ENCODE results near the gene FAM227B.
A peak's percentile ranks its signal among the peaks of the same experiment; 100 is the strongest.
"Not testable (repeated sequence)": the region's sequence is repeated elsewhere in the genome, so short reads cannot be mapped to it uniquely, and the experiment has no call there.

FAM227B gene, protein sequence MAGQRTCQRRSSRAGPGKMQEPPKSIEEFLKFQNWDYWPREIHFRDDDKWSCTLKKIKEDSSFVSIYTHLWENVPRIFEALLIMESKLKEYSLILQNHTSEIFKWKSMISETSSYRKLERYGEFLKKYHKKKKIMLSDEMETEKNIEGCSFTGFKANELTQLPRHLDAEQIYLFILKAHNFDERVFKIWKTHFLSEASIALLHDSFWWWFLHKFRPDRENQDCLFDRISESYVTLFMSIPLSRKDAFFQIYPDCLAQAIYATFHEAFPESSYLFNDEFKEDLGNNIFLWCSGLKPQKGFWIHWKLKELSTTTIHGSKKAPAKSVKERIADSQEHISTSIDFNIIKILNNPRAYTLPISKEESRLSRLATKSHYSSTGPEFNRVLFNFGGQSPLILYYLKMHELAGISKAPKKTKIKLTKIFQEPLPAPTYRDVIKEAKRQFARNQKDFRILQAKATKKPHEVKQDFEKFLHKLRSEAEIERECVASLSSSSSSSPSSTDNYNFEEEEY

DNA sequence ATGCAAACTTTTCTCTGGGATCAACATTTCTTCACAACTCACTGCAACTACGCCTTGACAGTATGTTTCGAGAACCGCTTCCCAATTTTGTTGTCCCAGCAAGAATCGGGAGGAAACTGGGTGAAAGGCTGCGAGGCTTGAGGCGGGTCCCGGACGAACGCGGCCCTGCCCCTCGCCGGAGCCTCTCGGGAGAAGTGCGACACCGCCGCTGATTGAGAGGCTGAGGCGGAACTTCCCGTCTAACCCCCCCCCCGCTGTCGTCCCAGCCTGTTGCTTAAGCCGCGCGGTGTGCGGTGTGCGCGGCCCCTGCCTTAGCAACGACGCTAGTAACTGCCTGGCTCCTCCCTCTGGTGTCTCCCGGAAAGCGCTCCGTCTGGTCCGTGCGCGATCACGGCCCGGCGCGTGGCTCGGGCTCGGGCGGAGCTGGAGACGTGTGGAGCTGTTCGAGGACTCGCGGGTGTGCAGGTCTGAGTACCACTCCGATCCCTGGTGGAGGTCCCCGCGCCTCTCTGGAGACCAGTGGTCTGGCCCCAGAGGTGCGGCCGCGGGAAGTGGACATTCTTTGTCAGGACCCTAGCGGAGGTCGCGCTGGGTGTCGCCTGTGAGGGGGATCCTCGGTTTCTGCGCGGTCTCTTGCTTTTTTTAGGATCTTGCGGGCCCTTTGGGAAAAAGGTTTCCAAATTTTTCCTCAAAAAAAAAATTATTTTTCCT lies at the start of gene FAM227B, which contains the start of gene DTWD1:
Gene FAM227B (minus strand): TSS at position 161 of the 711 bp plus-strand sequence. CDS start 5,647 bp downstream, outside the sequence.
Gene DTWD1 (plus strand): TSS at position 391 of the 711 bp plus-strand sequence. CDS start 4,120 bp downstream, outside the sequence.
- DNase-seq (ENCODE audit: insufficient read length, low spot score) (peak; percentile 66), FAIRE-seq (peak; percentile 96)
- TF ChIP-seq POLR2A (IDR thresholded peaks at IDR 0.05; ENCODE audit: low read depth, low read length): peak; percentile 92

DNA sequence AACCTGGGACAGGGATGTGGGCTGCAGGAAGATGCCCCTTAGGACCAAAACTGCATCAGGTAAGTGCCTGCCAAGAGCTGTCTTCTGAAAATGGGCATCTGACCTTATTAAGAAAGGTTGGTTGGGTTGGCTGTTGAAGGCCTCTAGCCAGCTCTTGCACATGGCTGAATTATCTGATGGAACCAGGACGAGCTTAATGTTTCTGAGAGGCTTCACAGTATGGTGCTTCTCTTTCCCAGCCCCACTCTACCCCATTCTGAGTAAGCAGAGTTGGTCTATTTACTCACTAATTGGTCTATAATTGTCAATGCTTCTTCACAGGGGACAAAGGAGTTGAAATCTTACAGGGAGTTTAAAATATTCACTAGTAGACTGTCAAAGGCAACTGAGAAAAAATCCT lies 48.7 kb upstream of the FAM227B start:
- DNase-seq (ENCODE audit: insufficient read length, low spot score) (no peak), FAIRE-seq (no peak)
- no peak for TF ChIP-seq POLR2A (IDR thresholded peaks at IDR 0.05; ENCODE audit: low read depth, low read length)

DNA sequence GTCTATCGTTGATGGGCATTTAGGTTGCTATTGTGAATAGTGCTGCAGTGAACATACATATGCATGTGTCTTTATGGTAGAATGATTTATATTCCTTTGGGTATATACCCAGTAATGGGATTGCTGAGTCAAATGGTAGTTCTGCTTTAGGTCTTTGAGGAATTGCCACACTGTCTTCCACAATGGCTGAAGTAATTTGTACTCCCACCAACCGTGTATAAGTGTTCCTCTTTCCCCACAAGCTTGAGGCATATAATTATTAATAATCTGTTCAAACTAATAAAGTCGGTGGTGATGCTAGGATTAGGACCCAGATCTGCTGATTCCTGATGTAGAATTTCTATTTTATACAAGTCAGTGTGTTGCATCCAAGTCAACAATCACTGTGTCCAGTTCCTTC lies 45.9 kb upstream of the FAM227B start:
- not testable (repeated sequence) for DNase-seq (ENCODE audit: insufficient read length, low spot score); FAIRE-seq

GRCh38 chr15:49664716-49665115 lies 44.1 kb upstream of the FAM227B start:
- FAIRE-seq: no peak
- TF ChIP-seq POLR2A (IDR thresholded peaks at IDR 0.05; ENCODE audit: low read depth, low read length): no peak
- DNase-seq (ENCODE audit: insufficient read length, low spot score): no peak

GRCh38 chr15:49656734-49657133 lies 36.1 kb upstream of the FAM227B start:
- no peak for TF ChIP-seq POLR2A (IDR thresholded peaks at IDR 0.05; ENCODE audit: low read depth, low read length)
- no peak for DNase-seq (ENCODE audit: insufficient read length, low spot score)
- FAIRE-seq: no peak

- FAIRE-seq (no peak), DNase-seq (ENCODE audit: insufficient read length, low spot score) (no peak)
- TF ChIP-seq POLR2A (IDR thresholded peaks at IDR 0.05; ENCODE audit: low read depth, low read length): no peak
Observed at GRCh38 chr15:49652922-49653321, 32.3 kb upstream of the FAM227B start.

- FAIRE-seq (no peak), DNase-seq (ENCODE audit: insufficient read length, low spot score) (no peak)
- no peak for TF ChIP-seq POLR2A (IDR thresholded peaks at IDR 0.05; ENCODE audit: low read depth, low read length)
Observed at GRCh38 chr15:49650676-49651075, 30.1 kb upstream of the FAM227B start.

DNA sequence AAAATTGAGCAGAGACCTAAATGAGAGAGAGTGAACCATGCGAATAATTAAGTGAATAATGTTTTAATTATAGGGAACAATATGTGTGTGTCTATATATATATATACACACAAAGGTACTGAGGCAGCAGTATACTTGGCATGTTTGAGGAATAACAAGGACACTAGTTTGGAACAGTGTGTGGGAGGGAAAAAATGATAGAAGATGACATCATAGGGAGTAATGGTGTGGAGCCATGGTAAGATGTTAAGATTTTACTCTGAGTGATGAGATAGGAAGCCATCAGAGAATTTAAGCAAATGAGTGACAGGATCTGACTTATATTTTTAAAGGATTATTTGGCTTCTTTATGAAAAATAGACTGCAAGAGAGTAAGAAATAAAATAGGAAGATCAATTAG lies 29.4 kb upstream of the FAM227B start:
- TF ChIP-seq POLR2A (IDR thresholded peaks at IDR 0.05; ENCODE audit: low read depth, low read length): no peak
- DNase-seq (ENCODE audit: insufficient read length, low spot score) (no peak), FAIRE-seq (no peak)

DNA sequence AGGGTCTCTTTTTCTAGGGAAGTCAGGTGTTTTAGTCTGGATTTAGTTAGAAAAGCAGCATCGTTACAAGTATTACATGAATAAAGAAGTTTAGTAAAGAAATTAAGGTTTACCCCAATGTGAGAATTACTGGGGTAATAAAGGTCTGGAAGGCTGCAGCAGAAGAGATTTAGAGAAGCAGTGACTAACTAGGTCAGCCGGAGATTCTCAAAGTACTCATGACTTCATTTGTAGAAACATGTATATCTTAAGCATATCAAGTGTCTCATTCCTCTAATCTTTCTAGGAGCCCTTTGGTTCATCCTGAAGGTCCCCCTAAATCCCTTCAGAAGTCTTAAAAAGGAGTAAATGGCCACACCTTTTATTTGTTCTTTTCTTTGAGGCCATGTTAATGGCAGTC lies 26.3 kb upstream of the FAM227B start:
- FAIRE-seq (no peak), DNase-seq (ENCODE audit: insufficient read length, low spot score) (no peak)
- TF ChIP-seq POLR2A (IDR thresholded peaks at IDR 0.05; ENCODE audit: low read depth, low read length): no peak

DNA sequence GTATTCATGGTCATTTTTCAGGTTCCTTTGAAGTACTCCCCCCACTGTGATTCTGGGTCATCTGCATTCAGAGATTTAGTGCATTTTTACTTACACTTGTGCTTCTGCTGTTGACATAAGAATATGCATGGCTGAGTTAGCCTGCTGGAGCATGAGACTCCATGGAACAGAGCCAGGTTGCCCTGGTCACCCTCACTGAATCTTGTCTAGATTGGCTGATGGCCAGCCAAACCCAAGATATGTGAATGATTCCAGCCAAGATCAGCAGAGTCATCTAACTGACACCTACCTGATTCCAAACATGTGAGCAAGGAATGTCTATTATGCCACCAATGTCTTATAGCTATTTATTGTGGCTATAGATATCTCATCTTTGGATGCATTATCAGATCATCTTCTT lies 25.3 kb upstream of the FAM227B start:
- DNase-seq (ENCODE audit: insufficient read length, low spot score) (no peak), FAIRE-seq (no peak)
- TF ChIP-seq POLR2A (IDR thresholded peaks at IDR 0.05; ENCODE audit: low read depth, low read length): no peak

GRCh38 chr15:49645277-49645676 lies 24.7 kb upstream of the FAM227B start:
- TF ChIP-seq POLR2A (IDR thresholded peaks at IDR 0.05; ENCODE audit: low read depth, low read length): no peak
- DNase-seq (ENCODE audit: insufficient read length, low spot score) (no peak), FAIRE-seq (no peak)

GRCh38 chr15:49644364-49644794 lies 23.8 kb upstream of the FAM227B start:
- TF ChIP-seq POLR2A (IDR thresholded peaks at IDR 0.05; ENCODE audit: low read depth, low read length): no peak
- FAIRE-seq (no peak), DNase-seq (ENCODE audit: insufficient read length, low spot score) (no peak)

GRCh38 chr15:49637857-49638256 lies 17.2 kb upstream of the FAM227B start:
- no peak for TF ChIP-seq POLR2A (IDR thresholded peaks at IDR 0.05; ENCODE audit: low read depth, low read length)
- DNase-seq (ENCODE audit: insufficient read length, low spot score): no peak
- FAIRE-seq: no peak

DNA sequence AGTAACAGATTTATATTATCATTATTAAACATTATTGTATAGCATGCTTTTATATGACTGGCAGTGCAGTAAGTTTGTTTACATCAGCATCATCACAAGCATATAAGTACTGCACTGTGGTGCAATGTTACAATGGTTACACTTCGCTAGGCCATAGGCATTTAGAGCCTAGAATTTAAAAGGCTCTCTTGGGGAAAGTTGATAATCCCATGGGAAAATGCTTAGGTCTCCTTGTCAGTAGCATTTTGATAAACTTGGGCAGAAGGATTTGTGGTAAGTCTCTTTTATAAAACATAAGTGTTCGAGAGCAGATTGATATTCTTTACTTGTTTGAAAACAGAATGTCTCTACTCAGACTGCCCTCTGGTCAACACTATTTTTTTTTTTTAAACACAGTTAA lies 7.8 kb upstream of the FAM227B start:
- no peak for FAIRE-seq
- TF ChIP-seq POLR2A (IDR thresholded peaks at IDR 0.05; ENCODE audit: low read depth, low read length): no peak
- no peak for DNase-seq (ENCODE audit: insufficient read length, low spot score)
